K562 (cell line): ENCODE results near the gene CITED1. TPM values are rescaled to one million over a fixed set of nuclear protein-coding genes. Genes with fewer than 3 reads are reported as not detected.

Experiments used
- ATAC-seq: fragments of 200-7000 bp; cut with Tn5 transposase; 3 replicates; pipeline ENCODE4 v1.9.1; 2020; ENCODE audit warnings: moderate library complexity
- BruUV-seq: library from RNA; stranded (reverse); fragments of 400-500 nt; replicated peaks from 2 replicates; lab custom pipeline; 2021; lab: Mats Ljungman, UMichigan
- CTCF ChIA-PET: fragments of 300-600 bp; formaldehyde crosslinking; extraction: SDS; loops from one replicate; lab custom pipeline; 2021; ENCODE audit warnings: low intra/inter-chr PET ratio; lab: Yijun Ruan, JAX
- POLR2A ChIA-PET: fragments of 300-600, 350-650 bp; sonication (Branson Sonifier 250); formaldehyde crosslinking; extraction: SDS; loops from one replicate; lab custom pipeline; 2021; ENCODE audit warnings: antibody characterized with exemption, inconsistent platforms; lab: Yijun Ruan, JAX
- DNase-seq, 4 experiments: peaks; one replicate each; pipeline versions ENCODE4 v3.0.0 to v3.0.0-alpha.2; 2011 to 2018; ENCODE audit warnings: low spot score in 3 of 4, mixed read lengths in 3 of 4; ENCODE audit errors: extremely low read depth in 1 of 4
- FAIRE-seq: peaks from 2 replicates; lab custom pipeline; 2011; peaks lifted over from hg19 to GRCh38; lab: Jason Lieb, UNC
- H2AFZ ChIP-seq: 2 replicates; pipeline ENCODE4 v1.6.0; 2011; ENCODE audit warnings: low read depth, low read length, control low read depth, inconsistent platforms
- H3K27ac ChIP-seq: fragments of 200-600 bp; 3 replicates; pipeline ENCODE4 v1.8.0; 2011; ENCODE audit warnings: low read depth, mild to moderate bottlenecking, control low read depth, inconsistent platforms, low read length, moderate library complexity, mixed read lengths; ENCODE audit errors: extremely low read depth
- H3K27me3 ChIP-seq, 2 experiments: fragments of 300-600 bp in 1 of 2; 2 replicates in 1 of 2; 3 replicates in 1 of 2; pipeline versions ENCODE4 v1.6.0 to v1.8.0; 2011; ENCODE audit warnings: inconsistent platforms in 2 of 2, low read length in 2 of 2, mild to moderate bottlenecking in 1 of 2, mixed read lengths in 1 of 2, moderate library complexity in 1 of 2; ENCODE audit not compliant: control insufficient read depth in 2 of 2, insufficient read depth in 2 of 2
- H3K36me3 ChIP-seq: fragments of 300-600 bp; 3 replicates; pipeline ENCODE4 v1.8.0; 2011; ENCODE audit warnings: mild to moderate bottlenecking, low read length, inconsistent platforms; ENCODE audit not compliant: control insufficient read depth, insufficient read depth
- H3K4me1 ChIP-seq, 2 experiments: fragments of 200-600 bp in 1 of 2; replicated peaks in 1 of 2; 2 replicates in 1 of 2; 3 replicates in 1 of 2; pipeline versions ENCODE4 v1.5.1 to v1.8.0; 2011; ENCODE audit warnings: inconsistent platforms in 2 of 2, low read length in 2 of 2, mild to moderate bottlenecking in 1 of 2, mixed read lengths in 1 of 2, moderate library complexity in 1 of 2; ENCODE audit not compliant: control insufficient read depth in 2 of 2, insufficient read depth in 2 of 2
- H3K4me2 ChIP-seq: 2 replicates; pipeline ENCODE4 v1.6.1; 2011; ENCODE audit warnings: low read length, control low read depth, inconsistent platforms, mixed read lengths; ENCODE audit not compliant: insufficient read depth
- H3K4me3 ChIP-seq: fragments of 200-600 bp; sonication (generic), shearing (Covaris generic); 2 replicates; pipeline ENCODE4 v1.5.1; 2016; ENCODE audit warnings: control low read depth, inconsistent platforms
- H3K79me2 ChIP-seq: fragments of 200-600 bp; 3 replicates; pipeline ENCODE4 v1.8.0; 2011; ENCODE audit warnings: low read length, inconsistent platforms; ENCODE audit not compliant: control insufficient read depth, insufficient read depth
- H3K9ac ChIP-seq, 2 experiments: 2 replicates each; pipeline versions ENCODE4 v1.6.0 to v1.6.1; 2011; ENCODE audit warnings: low read depth in 2 of 2, low read length in 2 of 2, control low read depth in 1 of 2, inconsistent platforms in 1 of 2, mild to moderate bottlenecking in 1 of 2, mixed read lengths in 1 of 2; ENCODE audit not compliant: insufficient read depth in 1 of 2
- H3K9me1 ChIP-seq: one replicate; pipeline ENCODE4 v1.6.0; 2011; ENCODE audit warnings: inconsistent platforms, mild to moderate bottlenecking, low read length, moderate library complexity; ENCODE audit not compliant: control insufficient read depth, insufficient read depth
- H3K9me3 ChIP-seq: replicated peaks from 2 replicates; pipeline ENCODE4 v1.5.1; 2011; ENCODE audit warnings: low read depth, low read length, inconsistent platforms; ENCODE audit not compliant: control insufficient read depth, insufficient read depth
- H4K20me1 ChIP-seq: replicated peaks from 2 replicates; pipeline ENCODE4 v1.6.1; 2011; ENCODE audit warnings: low read length, inconsistent platforms, mixed read lengths; ENCODE audit not compliant: control insufficient read depth, insufficient read depth
- ARNT ChIP-seq, 2 experiments: fragments of 450-650 bp; IDR thresholded peaks; 2 replicates each; pipeline ENCODE4 v1.6.1; 2016; ENCODE audit warnings: mild to moderate bottlenecking in 1 of 2
- DDX20 ChIP-seq: fragments of 450-650 bp; IDR thresholded peaks from 2 replicates; pipeline ENCODE4 v1.6.1; 2016; ENCODE audit warnings: missing genetic modification characterization, low read depth, mild to moderate bottlenecking, missing compliant biosample characterization, moderate library complexity
- DIDO1 ChIP-seq: fragments of 450-650 bp; IDR thresholded peaks from 2 replicates; pipeline ENCODE4 v1.6.1; 2016; ENCODE audit warnings: low read depth, missing biosample characterization, missing genetic modification characterization
- EGR1 ChIP-seq: fragments of 450-650 bp; conservative IDR thresholded peaks from 2 replicates; pipeline ENCODE4 v1.6.1; 2017; ENCODE audit warnings: mild to moderate bottlenecking
- TEAD4 ChIP-seq, 2 experiments: sonication (generic) in 1 of 2; formaldehyde crosslinking in 1 of 2; IDR thresholded peaks; 2 replicates each; pipeline versions ENCODE4 v1.6.1 to v1.8.0; 2012 to 2022; ENCODE audit warnings: borderline replicate concordance in 1 of 2, inconsistent platforms in 1 of 2, low read length in 1 of 2, mild to moderate bottlenecking in 1 of 2, missing genetic modification reagents in 1 of 2
- XRCC5 ChIP-seq: fragments of 200-400 bp; formaldehyde crosslinking; IDR thresholded peaks from 2 replicates; pipeline ENCODE4 v1.6.1; 2017; ENCODE audit warnings: low read depth, mild to moderate bottlenecking, low read length
- ZNF232 ChIP-seq: sonication (generic); formaldehyde crosslinking; IDR thresholded peaks from 2 replicates; pipeline ENCODE4 v1.8.0; 2022; ENCODE audit warnings: mild to moderate bottlenecking, missing genetic modification reagents
- ZNF41 ChIP-seq: fragments of 250-450 bp; sonication (Bioruptor Pico); conservative IDR thresholded peaks from 2 replicates; pipeline ENCODE4 v1.4.0; 2020; ENCODE audit warnings: mild to moderate bottlenecking
- ZNF583 ChIP-seq: fragments of 250-450 bp; sonication (Bioruptor Pico); IDR thresholded peaks from 2 replicates; pipeline ENCODE4 v1.4.0; 2020
- WGBS: fragments of 100-300 bp; shearing (Covaris generic); methylation state at CpG from one replicate; pipeline ENCODE4 v1.1.6; 2016; ENCODE audit warnings: low coverage, mixed read lengths; ENCODE audit not compliant: insufficient coverage; ENCODE audit errors: missing lambda C conversion rate; 5-methylcytosine and 5-hydroxymethylcytosine counted together
- in situ Hi-C: fragments of 300-500 bp; cut with MboI; formaldehyde crosslinking; loops from 4 replicates; pipeline ENCODE4 v1.15.0; 2018; ENCODE audit warnings: inconsistent platforms, mixed read lengths
- intact Hi-C: fragments of 100-400 bp; cut with micrococcal nuclease; formaldehyde crosslinking; loops from 2 replicates; pipeline ENCODE4 v1.14.2; 2022
- polyA plus RNA-seq, 8 experiments: library from polyadenylated mRNA; depleted of rRNA in 4 of 8; stranded (reverse) in 5 of 8; unstranded in 3 of 8; fragments of >200 nt; fragmentation: Nextera tagmentation in 2 of 8; fragmentation: Illumina TruSeq in 1 of 8; extraction: Ambion mirVana in 2 of 8; extraction: Trizol in 1 of 8; gene quantifications; 2 replicates each; pipeline versions ENCODE4 v1.2.1 to v1.2.3, GENCODE V29; 2011 to 2014; ENCODE audit warnings: inconsistent platforms in 1 of 8, missing spikeins in 1 of 8
- total RNA-seq, 7 experiments: library from RNA; depleted of rRNA in 6 of 7; stranded (reverse); fragments of >200 nt in 6 of 7; fragmentation: Illumina TruSeq in 2 of 7; extraction: Trizol in 2 of 7; gene quantifications; 2 replicates each; pipeline versions ENCODE4 v1.2.1 to v1.2.3, GENCODE V29; 2011 to 2021; ENCODE audit warnings: low replicate concordance in 1 of 7
- TF ChIP-seq, protein P1 (sequence below): fragments of 450-650 bp; conservative IDR thresholded peaks from 2 replicates; pipeline ENCODE4 v1.6.1; 2016; ENCODE audit warnings: missing genetic modification characterization, low read depth, mild to moderate bottlenecking, missing compliant biosample characterization, moderate library complexity
- TF ChIP-seq, protein P2 (sequence below): fragments of 450-650 bp; IDR thresholded peaks from 2 replicates; pipeline ENCODE4 v1.6.1; 2016; ENCODE audit warnings: low read depth

CITED1 gene
- total and polyA plus RNA-seq, 9 of the 15 experiments (the other 6 are each of a cell fraction or from before 2014, with no cell fraction given) = 0.56 to 5.8 (median 4.2) TPM

DNA sequence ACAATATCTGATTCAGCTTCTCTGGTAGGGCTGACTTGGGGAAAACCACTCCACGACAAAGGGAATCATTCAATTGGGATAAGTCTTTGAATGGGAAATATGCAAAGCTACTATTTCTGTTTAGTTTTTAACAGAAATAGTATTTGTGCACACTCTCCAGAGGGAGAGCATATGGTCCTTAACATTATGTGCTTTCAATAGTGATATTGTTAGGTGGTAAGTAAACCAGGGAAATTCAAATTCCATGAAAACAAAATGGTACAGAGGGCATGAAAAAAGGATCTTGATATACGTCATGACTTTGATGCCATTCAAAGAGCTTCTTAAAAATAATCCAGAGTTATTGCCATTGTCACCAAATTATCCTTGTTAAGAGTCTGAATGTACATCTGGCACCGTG lies 47.1 kb upstream of the CITED1 start (continued):
- TF ChIP-seq, protein P1, sequence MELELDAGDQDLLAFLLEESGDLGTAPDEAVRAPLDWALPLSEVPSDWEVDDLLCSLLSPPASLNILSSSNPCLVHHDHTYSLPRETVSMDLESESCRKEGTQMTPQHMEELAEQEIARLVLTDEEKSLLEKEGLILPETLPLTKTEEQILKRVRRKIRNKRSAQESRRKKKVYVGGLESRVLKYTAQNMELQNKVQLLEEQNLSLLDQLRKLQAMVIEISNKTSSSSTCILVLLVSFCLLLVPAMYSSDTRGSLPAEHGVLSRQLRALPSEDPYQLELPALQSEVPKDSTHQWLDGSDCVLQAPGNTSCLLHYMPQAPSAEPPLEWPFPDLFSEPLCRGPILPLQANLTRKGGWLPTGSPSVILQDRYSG = no peak
- TF ChIP-seq, all 486 proteins: peak for 0

DNA sequence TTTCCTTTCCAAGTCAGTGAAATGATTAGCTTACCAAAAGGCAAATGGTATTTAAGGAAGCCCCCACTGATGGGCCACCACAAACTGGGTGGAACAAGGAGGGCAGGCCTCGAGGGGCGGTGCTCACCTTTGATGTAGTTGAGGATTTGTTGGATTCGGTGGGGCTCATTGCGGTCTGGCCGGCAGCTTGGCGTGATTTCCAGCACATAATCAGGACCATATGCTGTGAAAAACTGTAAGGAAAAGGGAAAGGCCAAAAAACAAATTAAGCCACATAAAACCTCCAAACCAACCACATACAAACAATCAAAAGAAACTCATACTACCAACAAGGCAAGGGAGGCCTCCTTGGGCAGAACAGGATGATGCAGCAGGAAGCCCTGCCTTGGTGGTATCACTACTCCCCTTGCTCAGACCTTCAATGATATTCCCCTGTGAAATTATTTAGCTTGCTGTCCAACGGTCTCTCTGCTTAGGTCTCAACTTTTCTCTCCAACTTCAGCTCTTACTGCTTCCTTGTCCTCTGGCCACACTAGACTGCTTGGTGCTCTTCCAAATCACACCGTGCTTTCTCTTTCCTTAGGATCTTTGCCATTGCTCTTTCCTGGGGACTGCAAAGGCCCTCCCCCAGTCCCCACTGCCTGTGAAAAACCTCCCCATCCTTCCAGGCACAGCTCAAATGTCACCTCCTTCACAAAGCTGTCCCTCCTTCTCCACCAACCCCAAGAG lies 46.1 kb upstream of the CITED1 start:
- CTCF ChIA-PET = no interaction called here

More for the DNA sequence above, 46.1 kb upstream of the CITED1 start:
- Histone ChIP-seq H3K27ac (no peak overlapping the region), H3K79me2 (no peaks in the 10 kb centered on the region), H3K4me3 (no peak overlapping the region), H3K27me3 (no peaks in the 10 kb centered on the region), H4K20me1 (no peaks in the 10 kb centered on the region), H3K4me2 (no peak overlapping the region), H3K36me3 (no peaks in the 10 kb centered on the region), H3K9me3 (no peaks in the 10 kb centered on the region), H3K9me1 (no peaks in the 10 kb centered on the region), H3K4me1 (no peaks in the 10 kb centered on the region; a peak in 1 of 5 replicates), H2AFZ (no peak overlapping the region), H3K9ac (no peak overlapping the region)
- in situ Hi-C loops = no loop called here
- TF ChIP-seq DDX20 = no peak
- TF ChIP-seq DIDO1 (tag) = no peak
- no peak for TF ChIP-seq ZNF41
- TF ChIP-seq TEAD4 (IDR thresholded peaks at IDR 0.05; ENCODE audit: low read length) = no peak
- TF ChIP-seq TEAD4 (CRISPR knock-in tag; IDR thresholded peaks at IDR 0.05; ENCODE audit: borderline replicate concordance) = no peak
- TF ChIP-seq XRCC5 = no peak
- TF ChIP-seq, protein P2, sequence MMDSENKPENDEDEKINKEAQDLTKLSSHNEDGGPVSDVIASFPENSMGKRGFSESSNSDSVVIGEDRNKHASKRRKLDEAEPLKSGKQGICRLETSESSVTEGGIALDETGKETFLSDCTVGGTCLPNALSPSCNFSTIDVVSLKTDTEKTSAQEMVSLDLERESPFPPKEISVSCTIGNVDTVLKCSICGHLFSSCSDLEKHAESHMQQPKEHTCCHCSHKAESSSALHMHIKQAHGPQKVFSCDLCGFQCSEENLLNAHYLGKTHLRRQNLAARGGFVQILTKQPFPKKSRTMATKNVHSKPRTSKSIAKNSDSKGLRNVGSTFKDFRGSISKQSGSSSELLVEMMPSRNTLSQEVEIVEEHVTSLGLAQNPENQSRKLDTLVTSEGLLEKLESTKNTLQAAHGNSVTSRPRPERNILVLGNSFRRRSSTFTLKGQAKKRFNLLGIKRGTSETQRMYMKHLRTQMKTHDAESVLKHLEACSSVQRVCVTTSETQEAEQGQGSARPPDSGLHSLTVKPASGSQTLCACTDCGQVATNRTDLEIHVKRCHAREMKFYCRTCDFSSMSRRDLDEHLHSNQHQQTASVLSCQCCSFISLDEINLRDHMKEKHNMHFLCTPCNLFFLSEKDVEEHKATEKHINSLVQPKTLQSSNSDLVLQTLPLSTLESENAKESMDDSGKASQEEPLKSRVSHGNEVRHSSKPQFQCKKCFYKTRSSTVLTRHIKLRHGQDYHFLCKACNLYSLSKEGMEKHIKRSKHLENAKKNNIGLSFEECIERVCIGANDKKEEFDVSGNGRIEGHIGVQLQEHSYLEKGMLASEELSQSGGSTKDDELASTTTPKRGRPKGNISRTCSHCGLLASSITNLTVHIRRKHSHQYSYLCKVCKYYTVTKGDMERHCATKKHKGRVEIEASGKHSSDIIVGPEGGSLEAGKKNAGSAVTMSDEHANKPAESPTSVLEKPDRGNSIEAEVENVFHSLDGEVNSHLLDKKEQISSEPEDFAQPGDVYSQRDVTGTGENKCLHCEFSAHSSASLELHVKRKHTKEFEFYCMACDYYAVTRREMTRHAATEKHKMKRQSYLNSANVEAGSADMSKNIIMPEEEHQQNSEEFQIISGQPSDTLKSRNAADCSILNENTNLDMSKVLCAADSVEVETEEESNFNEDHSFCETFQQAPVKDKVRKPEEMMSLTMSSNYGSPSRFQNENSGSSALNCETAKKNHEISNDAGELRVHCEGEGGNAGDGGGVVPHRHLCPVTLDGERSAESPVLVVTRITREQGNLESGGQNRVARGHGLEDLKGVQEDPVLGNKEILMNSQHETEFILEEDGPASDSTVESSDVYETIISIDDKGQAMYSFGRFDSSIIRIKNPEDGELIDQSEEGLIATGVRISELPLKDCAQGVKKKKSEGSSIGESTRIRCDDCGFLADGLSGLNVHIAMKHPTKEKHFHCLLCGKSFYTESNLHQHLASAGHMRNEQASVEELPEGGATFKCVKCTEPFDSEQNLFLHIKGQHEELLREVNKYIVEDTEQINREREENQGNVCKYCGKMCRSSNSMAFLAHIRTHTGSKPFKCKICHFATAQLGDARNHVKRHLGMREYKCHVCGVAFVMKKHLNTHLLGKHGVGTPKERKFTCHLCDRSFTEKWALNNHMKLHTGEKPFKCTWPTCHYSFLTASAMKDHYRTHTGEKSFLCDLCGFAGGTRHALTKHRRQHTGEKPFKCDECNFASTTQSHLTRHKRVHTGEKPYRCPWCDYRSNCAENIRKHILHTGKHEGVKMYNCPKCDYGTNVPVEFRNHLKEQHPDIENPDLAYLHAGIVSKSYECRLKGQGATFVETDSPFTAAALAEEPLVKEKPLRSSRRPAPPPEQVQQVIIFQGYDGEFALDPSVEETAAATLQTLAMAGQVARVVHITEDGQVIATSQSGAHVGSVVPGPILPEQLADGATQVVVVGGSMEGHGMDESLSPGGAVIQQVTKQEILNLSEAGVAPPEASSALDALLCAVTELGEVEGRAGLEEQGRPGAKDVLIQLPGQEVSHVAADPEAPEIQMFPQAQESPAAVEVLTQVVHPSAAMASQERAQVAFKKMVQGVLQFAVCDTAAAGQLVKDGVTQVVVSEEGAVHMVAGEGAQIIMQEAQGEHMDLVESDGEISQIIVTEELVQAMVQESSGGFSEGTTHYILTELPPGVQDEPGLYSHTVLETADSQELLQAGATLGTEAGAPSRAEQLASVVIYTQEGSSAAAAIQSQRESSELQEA = no peak
- no peak for TF ChIP-seq ZNF232 (CRISPR knock-in tag)
- TF ChIP-seq ZNF583 (CRISPR knock-in tag) = no peak
- no peak for TF ChIP-seq EGR1
- TF ChIP-seq ARNT (IDR thresholded peaks at IDR 0.05) = no peak
- DNase-seq (no peak), FAIRE-seq (no peak), ATAC-seq (no peak)
- WGBS = 45% methylated on average over 8 of the region's 8 CpGs
- intact Hi-C loops = no loop called here
- BruUV-seq = no TSS peak
- POLR2A ChIA-PET = no interaction called here
